GM12874 (cell line): ENCODE data around the gene INS.

Experiments
- CTCF ChIP-seq: IDR thresholded peaks from 2 replicates; pipeline ENCODE4 v1.5.1; 2011; ENCODE audit warnings: low read depth, mild to moderate bottlenecking, control low read depth, low read length, moderate library complexity; ENCODE audit not compliant: insufficient read depth

Gene INS

DNA sequence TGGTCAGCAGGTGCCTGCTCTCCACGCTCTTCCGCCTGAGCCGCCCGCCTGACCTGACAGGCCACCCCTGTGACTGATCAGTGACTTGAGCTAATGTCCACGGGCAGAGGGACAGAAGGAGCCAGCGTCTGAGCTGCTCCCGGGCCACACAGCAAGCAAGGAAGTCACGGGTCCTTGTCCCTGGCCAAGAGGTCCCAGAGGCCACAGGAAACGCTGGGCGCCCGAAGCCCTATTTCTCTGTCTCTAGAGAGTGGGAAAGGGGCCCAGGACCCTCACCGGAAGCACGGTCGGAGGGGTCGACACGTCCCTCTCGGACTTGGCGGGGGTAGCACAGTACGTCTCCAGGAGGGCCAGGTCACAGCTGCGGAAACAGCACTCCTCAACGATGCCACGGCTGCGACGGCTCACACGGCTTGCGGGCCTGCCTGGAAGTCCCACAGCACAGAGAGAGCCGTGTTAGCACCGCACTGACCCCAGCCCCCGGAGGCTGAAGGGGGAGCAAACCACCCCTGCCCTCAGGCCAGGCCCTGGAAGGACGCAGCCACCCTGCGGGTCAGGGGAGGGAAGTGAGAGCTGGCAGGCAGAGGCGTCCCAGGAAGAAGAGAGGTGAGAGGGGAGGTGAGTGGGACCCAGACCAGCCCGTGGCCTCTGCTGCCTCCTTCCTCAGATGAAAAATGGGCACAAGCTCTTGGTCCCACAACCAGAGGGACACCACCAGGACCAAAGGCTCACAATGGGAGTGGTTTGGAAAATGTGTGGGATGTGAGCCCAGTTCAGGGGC is 27.6 kb downstream of the INS start:
- no peak for TF ChIP-seq CTCF

DNA sequence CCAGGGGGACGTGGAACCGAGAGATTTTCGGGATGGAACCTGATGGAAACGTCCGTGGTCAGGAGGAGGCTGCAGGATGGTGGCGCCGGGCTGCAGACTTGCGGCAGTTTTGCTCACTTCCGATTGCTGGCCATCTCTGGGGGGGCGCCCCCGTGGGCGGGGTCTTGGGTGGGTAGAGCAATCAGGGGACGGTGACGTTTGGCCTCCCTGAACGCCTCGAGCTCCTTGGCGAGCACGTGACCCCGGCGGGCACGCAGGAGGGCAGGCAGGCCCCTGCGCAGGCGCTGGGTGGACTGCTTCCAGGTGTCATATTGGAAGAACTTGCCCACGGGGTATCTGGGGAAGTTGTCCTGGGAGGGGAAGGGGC is 28.2 kb downstream of the INS start:
- no peak for TF ChIP-seq CTCF

- TF ChIP-seq CTCF = no peak
Observed at GRCh38 chr11:2132246-2132645, 28.8 kb downstream of the INS start.

- TF ChIP-seq CTCF = no peak
Observed at GRCh38 chr11:2131371-2132236, 29.4 kb downstream of the INS start.

DNA sequence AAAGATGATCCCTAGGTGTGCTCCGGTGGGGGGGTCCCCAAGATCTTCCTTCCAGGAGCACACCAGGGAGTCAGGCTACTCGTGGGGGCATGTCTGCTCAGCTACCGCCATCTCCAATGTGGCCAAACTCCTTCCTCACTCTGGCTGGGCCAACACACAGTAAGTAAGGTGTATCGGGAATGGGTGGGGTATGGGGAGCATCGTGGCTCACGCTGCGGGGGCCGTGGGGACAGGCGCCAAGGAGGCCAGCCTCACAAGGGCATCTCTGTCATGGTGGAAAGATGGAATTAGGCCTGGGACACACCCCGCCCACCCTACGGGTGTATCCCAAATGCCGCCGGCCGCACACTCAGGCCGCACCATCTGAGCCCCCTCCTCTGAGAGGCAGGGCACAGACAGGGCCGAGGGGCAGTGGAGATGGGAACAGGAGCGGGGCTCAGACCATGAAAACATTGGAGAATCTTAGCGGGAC is 30.1 kb downstream of the INS start:
- no peak for TF ChIP-seq CTCF

- no peak for TF ChIP-seq CTCF
Observed at GRCh38 chr11:2129699-2130366, 31.2 kb downstream of the INS start.

DNA sequence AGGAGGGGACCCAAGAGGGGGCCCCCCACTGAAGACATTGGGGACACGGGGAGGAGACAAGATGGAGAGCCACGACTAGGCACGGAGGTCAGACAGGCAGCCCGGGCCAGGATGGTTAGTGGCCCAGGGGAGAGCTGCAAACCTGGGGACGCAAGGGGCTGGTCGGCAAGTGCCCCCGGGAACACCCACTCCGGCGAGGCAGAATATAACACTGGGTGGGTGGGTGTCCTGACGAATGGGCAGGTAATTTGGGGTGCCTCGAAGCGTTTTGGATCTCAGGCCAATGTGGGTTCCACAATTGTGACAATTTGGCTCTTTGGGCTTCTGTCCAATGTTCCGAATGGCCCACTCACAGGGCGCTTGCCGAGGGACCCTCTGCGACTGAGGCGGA is 31.7 kb downstream of the INS start:
- TF ChIP-seq CTCF = no peak
